Embryonic facial prominence (tissue), 1 donor: ENCODE data around the gene JPT1.

Source experiments
- DNase-seq: peaks from one replicate; pipeline ENCODE4 v3.0.0-alpha.2; 2016; ENCODE audit errors: extremely low spot score

The JPT1 gene

GRCh38 chr17:75105126-75106080, 48.9 kb downstream of the JPT1 start:
- no peak for DNase-seq

GRCh38 chr17:75103601-75104554, 50.4 kb downstream of the JPT1 start:
- no peak for DNase-seq

GRCh38 chr17:75102385-75102821, 51.9 kb downstream of the JPT1 start:
- no peak for DNase-seq

GRCh38 chr17:75099881-75100595, 54.3 kb downstream of the JPT1 start:
- DNase-seq = no peak

GRCh38 chr17:75098861-75099260, 55.5 kb downstream of the JPT1 start:
- DNase-seq = no peak

GRCh38 chr17:75097865-75098264, 56.4 kb downstream of the JPT1 start:
- DNase-seq = no peak

- DNase-seq = no peak
Measured at GRCh38 chr17:75096082-75096625, 58.2 kb downstream of the JPT1 start.

GRCh38 chr17:75094871-75095399, 59.4 kb downstream of the JPT1 start:
- no peak for DNase-seq

GRCh38 chr17:75093548-75094158, 60.7 kb downstream of the JPT1 start:
- no peak for DNase-seq

- no peak for DNase-seq
Measured at GRCh38 chr17:75091855-75092327, 62.4 kb downstream of the JPT1 start.

- DNase-seq = no peak
Measured at GRCh38 chr17:75090871-75091854, 63.1 kb downstream of the JPT1 start.

- DNase-seq = no peak
Measured at GRCh38 chr17:75088465-75089417, 65.6 kb downstream of the JPT1 start.

GRCh38 chr17:75087558-75088453, 66.5 kb downstream of the JPT1 start, which contains the start of gene SLC16A5:
Gene SLC16A5, plus strand, starts transcription at chr17:75087954. Its CDS starts 5,683 bp downstream, at chr17:75093637.
- DNase-seq = no peak

GRCh38 chr17:75087182-75087557, 67.1 kb downstream of the JPT1 start:
- DNase-seq = no peak

GRCh38 chr17:75086496-75087181, 67.7 kb downstream of the JPT1 start:
- DNase-seq = no peak
